HG03432 (cell line): ENCODE data around the gene CACUL1.
"Not testable (repeated sequence)": the region's sequence is repeated elsewhere in the genome, so short reads cannot be mapped to it uniquely, and the experiment has no call there.

ENCODE experiments used
- ATAC-seq: cut with Tn5 transposase; IDR thresholded peaks from one replicate; pipeline ENCODE4 v1.9.1; 2021; ENCODE audit warnings: mild to moderate bottlenecking, moderate library complexity; ENCODE audit not compliant: unreplicated experiment

Gene CACUL1

DNA sequence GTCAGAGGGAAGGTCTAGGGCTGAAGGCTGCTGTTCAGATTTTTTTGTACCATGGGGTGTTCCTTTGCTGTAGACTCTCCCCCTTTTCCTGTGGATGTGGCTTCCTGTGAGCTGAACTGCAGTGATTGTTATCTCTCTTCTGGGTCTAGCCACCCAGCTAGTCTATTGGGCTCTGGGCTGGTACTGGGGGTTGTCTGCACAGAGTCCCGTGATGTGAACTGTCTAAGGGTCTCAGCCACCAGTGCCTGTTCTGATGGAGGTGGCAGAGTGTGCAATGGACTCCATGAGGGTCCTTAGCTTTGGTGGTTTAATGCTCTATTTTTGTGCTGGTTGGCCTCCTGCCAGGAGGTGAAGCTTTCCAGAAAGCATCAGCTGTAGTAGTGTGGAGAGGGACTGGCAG lies 96.6 kb downstream of the CACUL1 start:
- ATAC-seq: not testable (repeated sequence)

- not testable (repeated sequence) for ATAC-seq
Observed at GRCh38 chr10:118645294-118645693, 109.5 kb downstream of the CACUL1 start.

DNA sequence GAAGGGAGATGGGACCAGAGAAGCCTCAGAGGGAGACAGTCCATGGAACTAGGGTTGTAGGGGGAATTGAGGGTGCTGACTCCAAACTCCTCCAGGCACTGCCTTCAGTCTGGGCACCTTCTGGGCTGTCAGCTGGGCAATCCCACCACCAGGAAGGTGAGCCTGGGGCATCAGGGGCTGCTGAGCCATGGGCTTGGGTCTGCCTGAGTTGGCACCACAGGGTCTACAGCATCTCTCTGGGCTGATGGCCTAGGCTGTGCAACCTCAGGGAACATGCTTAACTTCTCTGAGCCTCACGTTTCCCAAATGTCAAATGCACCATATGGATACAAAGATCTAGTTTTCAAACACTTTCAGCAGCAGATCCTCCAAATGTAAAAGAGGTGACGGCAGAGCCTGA lies 112.5 kb downstream of the CACUL1 start:
- ATAC-seq: no peak

DNA sequence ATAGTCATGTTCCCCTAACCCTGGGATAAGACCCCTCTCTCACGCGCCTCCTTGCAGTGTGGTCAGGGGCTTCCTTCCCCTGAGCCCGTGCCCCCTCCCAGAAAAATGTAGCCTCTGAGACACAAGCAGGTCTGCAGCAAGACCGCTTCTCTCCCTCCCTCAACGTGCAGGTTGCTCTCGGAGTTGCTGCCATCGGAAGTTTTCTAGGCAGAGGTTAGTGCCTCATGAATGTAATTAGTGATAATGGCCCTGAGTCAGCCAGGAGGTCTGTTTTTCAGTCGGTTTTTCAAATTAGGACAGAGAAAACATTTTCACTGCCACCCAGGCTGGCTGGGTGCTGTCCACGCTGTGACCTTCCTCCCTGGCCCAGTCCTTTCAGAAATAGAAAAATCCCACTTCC lies 116.1 kb downstream of the CACUL1 start:
- ATAC-seq: no peak

DNA sequence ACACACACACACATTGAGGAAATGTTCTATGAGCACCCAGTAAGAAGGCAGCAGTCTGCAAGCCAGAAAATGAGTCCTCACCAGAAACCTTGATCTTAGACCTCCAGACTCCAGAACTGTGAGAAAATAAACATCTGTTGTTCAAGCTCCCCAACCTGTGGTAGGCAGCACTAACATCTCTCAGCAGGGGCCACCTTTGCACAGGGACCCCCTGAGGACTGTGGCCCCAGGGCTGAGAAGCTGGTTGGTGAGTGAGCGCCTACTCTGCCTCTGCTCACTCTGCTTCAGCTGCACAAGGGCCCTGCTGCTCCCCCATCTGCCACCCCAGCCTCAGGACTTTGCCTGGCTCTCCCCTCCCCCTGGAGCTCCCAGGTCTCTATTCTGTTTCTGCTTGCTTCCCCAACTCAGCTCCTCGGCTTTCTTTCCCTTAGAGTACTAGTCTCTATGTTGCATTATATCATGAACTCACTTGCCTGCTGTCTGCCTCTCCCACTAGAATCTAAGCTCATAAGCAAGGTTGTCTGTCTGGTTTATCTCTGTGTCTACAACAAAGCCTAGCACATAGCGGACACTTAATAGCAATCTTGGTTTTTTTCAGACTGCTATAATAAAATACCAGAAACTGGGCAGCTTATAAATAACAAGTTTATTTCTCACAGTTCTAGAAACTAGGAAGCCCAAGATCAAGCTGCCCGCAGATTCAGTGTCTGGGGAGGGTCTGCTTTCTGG lies 118.9 kb downstream of the CACUL1 start:
- no peak for ATAC-seq

- ATAC-seq: no peak
Observed at GRCh38 chr10:118633786-118634185, 121.0 kb downstream of the CACUL1 start.

GRCh38 chr10:118629211-118629610 lies 125.6 kb downstream of the CACUL1 start:
- ATAC-seq: no peak

GRCh38 chr10:118628397-118628796 lies 126.4 kb downstream of the CACUL1 start:
- no peak for ATAC-seq

GRCh38 chr10:118626953-118627352 lies 127.8 kb downstream of the CACUL1 start:
- no peak for ATAC-seq
